Measurements from ENCODE around the gene RASL10B.

DNA sequence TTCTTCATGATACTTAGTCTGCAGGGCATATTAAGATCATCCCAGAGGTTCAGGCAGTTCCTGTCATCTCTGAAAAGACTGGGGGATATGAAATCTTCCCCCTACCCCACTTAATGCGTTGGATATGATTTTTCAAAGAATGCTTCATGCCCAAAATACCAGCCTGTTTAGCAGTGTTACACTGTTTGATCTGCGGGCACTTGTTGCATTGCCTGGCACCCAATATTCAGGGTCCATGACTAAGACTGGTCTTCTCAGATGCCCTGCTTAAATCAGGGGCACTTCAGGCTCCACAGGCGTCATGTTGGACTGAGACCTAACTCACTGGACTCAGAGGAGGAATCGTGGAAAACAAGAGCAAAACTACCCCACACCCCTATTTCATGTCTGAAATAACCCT lies 6.4 kb upstream of the RASL10B start:
- no peak for TF ChIP-seq CTCF (IDR thresholded peaks at IDR 0.05 in 4 of 5, conservative IDR thresholded peaks at IDR 0.05 in 1 of 5)
- no peak for TF ChIP-seq POLR2A (IDR thresholded peaks at IDR 0.05)

Measured in gastrocnemius medialis (tissue), 4 donors.